ENCODE data around the gene HCRTR1. TPM values are rescaled to one million over a fixed set of nuclear protein-coding genes. Genes with fewer than 3 reads are reported as not detected.
"Not testable (repeated sequence)": the region's sequence is repeated elsewhere in the genome, so short reads cannot be mapped to it uniquely, and the experiment has no call there.

The HCRTR1 gene
- total RNA-seq, 1 donor from 2014 or later, result not detected

GRCh38 chr1:31586376-31587327 lies 30.8 kb upstream of the HCRTR1 start:
- no peaks in the 10 kb centered on the region for H3K9me3 Mint-ChIP-seq
- H3K36me3 Mint-ChIP-seq (ENCODE audit: low read depth), result no peaks in the 10 kb centered on the region
- no peak for DNase-seq
- H3K27ac Mint-ChIP-seq, result no peak overlapping the region
- H3K4me3 Mint-ChIP-seq, result no peak overlapping the region
- H3K27me3 Mint-ChIP-seq, result peaks cover 11% of the 10 kb centered on the region
- intact Hi-C loops (cut with micrococcal nuclease), result no loop called here
- H3K4me1 Mint-ChIP-seq, result peaks cover 2% of the 10 kb centered on the region

- H3K4me3 Mint-ChIP-seq; intact Hi-C loops (cut with micrococcal nuclease); DNase-seq; H3K27ac Mint-ChIP-seq; H3K4me1 Mint-ChIP-seq; H3K36me3 Mint-ChIP-seq (ENCODE audit: low read depth); H3K9me3 Mint-ChIP-seq: not testable (repeated sequence)
- H3K27me3 Mint-ChIP-seq, result peaks cover 16% of the 10 kb centered on the region
Measured at GRCh38 chr1:31587328-31587699, 30.2 kb upstream of the HCRTR1 start.

GRCh38 chr1:31587720-31588423 lies 29.6 kb upstream of the HCRTR1 start:
- no peak overlapping the region for H3K4me3 Mint-ChIP-seq
- H3K4me1 Mint-ChIP-seq, result peaks cover 2% of the 10 kb centered on the region
- no peaks in the 10 kb centered on the region for H3K9me3 Mint-ChIP-seq
- H3K27ac Mint-ChIP-seq, result no peak overlapping the region
- DNase-seq, result peak; percentile 83
- peaks cover 19% of the 10 kb centered on the region for H3K27me3 Mint-ChIP-seq
- intact Hi-C loops (cut with micrococcal nuclease), result no loop called here
- no peaks in the 10 kb centered on the region for H3K36me3 Mint-ChIP-seq (ENCODE audit: low read depth)

GRCh38 chr1:31588751-31589515 lies 28.6 kb upstream of the HCRTR1 start:
- no peaks in the 10 kb centered on the region for H3K36me3 Mint-ChIP-seq (ENCODE audit: low read depth)
- DNase-seq, result no peak
- H3K9me3 Mint-ChIP-seq, result no peaks in the 10 kb centered on the region
- intact Hi-C loops (cut with micrococcal nuclease), result no loop called here
- H3K4me3 Mint-ChIP-seq, result no peak overlapping the region
- no peak overlapping the region for H3K27ac Mint-ChIP-seq
- H3K27me3 Mint-ChIP-seq, result peaks cover 21% of the 10 kb centered on the region
- H3K4me1 Mint-ChIP-seq, result peaks cover 2% of the 10 kb centered on the region

GRCh38 chr1:31591425-31592093 lies 25.9 kb upstream of the HCRTR1 start:
- H3K27me3 Mint-ChIP-seq, result peaks cover 31% of the 10 kb centered on the region
- no peak overlapping the region for H3K27ac Mint-ChIP-seq
- intact Hi-C loops (cut with micrococcal nuclease), result no loop called here
- no peak for DNase-seq
- H3K9me3 Mint-ChIP-seq, result no peaks in the 10 kb centered on the region
- no peak overlapping the region for H3K4me3 Mint-ChIP-seq
- peaks cover 2% of the 10 kb centered on the region for H3K4me1 Mint-ChIP-seq
- H3K36me3 Mint-ChIP-seq (ENCODE audit: low read depth), result no peaks in the 10 kb centered on the region

GRCh38 chr1:31592132-31592531 lies 25.4 kb upstream of the HCRTR1 start:
- H3K36me3 Mint-ChIP-seq (ENCODE audit: low read depth), result no peaks in the 10 kb centered on the region
- H3K4me3 Mint-ChIP-seq, result no peak overlapping the region
- H3K27me3 Mint-ChIP-seq, result peaks cover 34% of the 10 kb centered on the region
- no peak overlapping the region for H3K27ac Mint-ChIP-seq
- peaks cover 2% of the 10 kb centered on the region for H3K4me1 Mint-ChIP-seq
- intact Hi-C loops (cut with micrococcal nuclease), result no loop called here
- no peak for DNase-seq
- H3K9me3 Mint-ChIP-seq, result no peaks in the 10 kb centered on the region

GRCh38 chr1:31593136-31593665 lies 24.3 kb upstream of the HCRTR1 start:
- H3K4me1 Mint-ChIP-seq, result peaks cover 2% of the 10 kb centered on the region
- no peaks in the 10 kb centered on the region for H3K9me3 Mint-ChIP-seq
- DNase-seq, result no peak
- H3K4me3 Mint-ChIP-seq, result no peak overlapping the region
- peaks cover 36% of the 10 kb centered on the region for H3K27me3 Mint-ChIP-seq
- no peak overlapping the region for H3K27ac Mint-ChIP-seq
- no peaks in the 10 kb centered on the region for H3K36me3 Mint-ChIP-seq (ENCODE audit: low read depth)
- intact Hi-C loops (cut with micrococcal nuclease), result no loop called here

GRCh38 chr1:31593770-31594632 lies 23.5 kb upstream of the HCRTR1 start:
- H3K27ac Mint-ChIP-seq, result no peak overlapping the region
- H3K4me1 Mint-ChIP-seq, result peaks cover 2% of the 10 kb centered on the region
- intact Hi-C loops (cut with micrococcal nuclease), result no loop called here
- H3K4me3 Mint-ChIP-seq, result no peak overlapping the region
- H3K27me3 Mint-ChIP-seq, result peaks cover 39% of the 10 kb centered on the region
- H3K36me3 Mint-ChIP-seq (ENCODE audit: low read depth), result no peaks in the 10 kb centered on the region
- peak; percentile 77 for DNase-seq
- no peaks in the 10 kb centered on the region for H3K9me3 Mint-ChIP-seq

- no peaks in the 10 kb centered on the region for H3K4me1 Mint-ChIP-seq
- no peak overlapping the region for H3K27ac Mint-ChIP-seq
- H3K36me3 Mint-ChIP-seq (ENCODE audit: low read depth), result no peaks in the 10 kb centered on the region
- H3K9me3 Mint-ChIP-seq, result no peaks in the 10 kb centered on the region
- DNase-seq, result no peak
- peaks cover 40% of the 10 kb centered on the region for H3K27me3 Mint-ChIP-seq
- H3K4me3 Mint-ChIP-seq, result no peak overlapping the region
- intact Hi-C loops (cut with micrococcal nuclease), result no loop called here
Measured at GRCh38 chr1:31595836-31596736, 21.4 kb upstream of the HCRTR1 start.

GRCh38 chr1:31596737-31597097 lies 20.8 kb upstream of the HCRTR1 start:
- Mint-ChIP-seq H3K4me3 (no peak overlapping the region), H3K27me3 (peaks cover 43% of the 10 kb centered on the region), H3K9me3 (no peaks in the 10 kb centered on the region), H3K4me1 (no peaks in the 10 kb centered on the region), H3K36me3 (ENCODE audit: low read depth) (no peaks in the 10 kb centered on the region), H3K27ac (no peak overlapping the region)
- DNase-seq, result no peak
- intact Hi-C loops (cut with micrococcal nuclease), result no loop called here

GRCh38 chr1:31598980-31599379 lies 18.5 kb upstream of the HCRTR1 start:
- H3K9me3 Mint-ChIP-seq, result no peaks in the 10 kb centered on the region
- no peak overlapping the region for H3K27ac Mint-ChIP-seq
- no peaks in the 10 kb centered on the region for H3K4me1 Mint-ChIP-seq
- H3K4me3 Mint-ChIP-seq, result no peak overlapping the region
- no peak for DNase-seq
- H3K36me3 Mint-ChIP-seq (ENCODE audit: low read depth), result no peaks in the 10 kb centered on the region
- intact Hi-C loops (cut with micrococcal nuclease), result no loop called here
- peaks cover 40% of the 10 kb centered on the region for H3K27me3 Mint-ChIP-seq

- peaks cover under 1% of the 10 kb centered on the region for H3K4me1 Mint-ChIP-seq
Measured at GRCh38 chr1:31600641-31601040, 16.8 kb upstream of the HCRTR1 start.

More at GRCh38 chr1:31600641-31601040, 16.8 kb upstream of the HCRTR1 start:
- no peak overlapping the region for H3K27ac Mint-ChIP-seq
- H3K27me3 Mint-ChIP-seq, result peaks cover 37% of the 10 kb centered on the region
- H3K4me3 Mint-ChIP-seq, result no peak overlapping the region
- H3K9me3 Mint-ChIP-seq, result no peaks in the 10 kb centered on the region
- H3K36me3 Mint-ChIP-seq (ENCODE audit: low read depth), result no peaks in the 10 kb centered on the region
- intact Hi-C loops (cut with micrococcal nuclease), result no loop called here
- no peak for DNase-seq
